ENCODE data around the gene FPGS.
A peak's percentile ranks its signal among the peaks of the same experiment; 100 is the strongest.

The FPGS gene

DNA sequence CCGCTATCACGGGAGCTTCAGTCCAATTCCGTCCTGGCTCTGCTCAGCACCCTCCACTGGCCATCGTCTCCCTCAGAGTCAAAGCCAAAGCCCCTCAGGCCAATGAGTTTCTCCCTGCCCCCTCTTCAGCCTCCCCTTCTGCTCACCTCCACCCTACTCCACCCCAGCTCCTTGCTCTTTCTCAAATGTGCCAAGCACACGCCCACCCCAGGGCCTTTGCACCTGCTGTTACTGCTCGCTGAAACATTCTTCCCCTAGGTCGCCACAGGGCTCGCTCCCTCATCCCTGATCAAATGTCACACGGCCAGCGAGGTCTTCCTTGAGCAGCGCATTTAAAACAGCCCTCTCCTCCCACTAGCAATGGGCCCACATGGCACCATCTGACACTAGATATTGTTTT lies 58.1 kb downstream of the FPGS start:
- no peak for DNase-seq (ENCODE audit: low spot score)

DNA sequence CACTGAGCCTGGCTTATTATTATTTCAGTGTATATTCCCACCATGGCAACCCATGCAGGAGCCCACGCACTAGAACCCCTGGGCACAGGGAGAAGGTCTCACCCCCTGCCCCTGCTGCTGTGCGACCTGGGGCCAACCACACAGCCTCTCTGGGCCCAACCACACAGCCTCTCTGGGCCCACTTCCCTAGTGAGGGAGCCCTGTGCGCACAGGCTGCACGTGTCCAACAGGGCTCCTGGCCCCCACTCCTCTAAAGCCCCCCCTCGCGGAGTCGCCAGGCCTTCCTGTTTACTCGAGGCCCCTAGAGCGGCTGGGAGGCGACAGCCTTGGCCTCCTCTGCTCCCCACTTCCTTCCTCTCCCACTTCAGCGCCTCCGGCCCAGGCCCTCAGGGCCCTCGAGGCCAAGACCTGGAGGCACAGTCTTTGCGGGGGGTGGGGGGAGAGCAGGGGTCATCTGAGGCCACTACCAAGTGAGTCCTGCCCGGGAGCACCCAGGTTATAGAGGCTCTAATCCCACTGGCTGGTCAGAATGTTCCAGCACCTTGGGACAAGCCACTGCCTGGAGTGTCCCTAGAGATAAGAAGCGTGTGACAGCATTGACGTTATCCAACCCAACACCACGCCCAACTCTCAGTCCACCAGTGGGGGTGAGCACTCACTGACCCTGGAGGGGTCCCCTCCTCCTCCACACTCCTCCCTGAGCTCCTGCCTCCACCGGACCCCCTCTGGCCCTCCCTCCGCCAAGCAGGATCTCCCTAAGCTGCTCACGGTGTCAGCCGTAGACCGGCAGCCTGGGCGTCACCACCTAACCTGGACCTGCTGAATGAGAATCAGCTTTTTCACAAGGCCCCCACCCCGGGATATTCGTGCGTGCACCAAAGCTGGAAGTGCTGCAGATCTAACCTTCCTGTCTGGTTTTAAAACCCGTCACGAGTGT lies 59.7 kb downstream of the FPGS start:
- peak; percentile 36 for DNase-seq (ENCODE audit: low spot score)

DNA sequence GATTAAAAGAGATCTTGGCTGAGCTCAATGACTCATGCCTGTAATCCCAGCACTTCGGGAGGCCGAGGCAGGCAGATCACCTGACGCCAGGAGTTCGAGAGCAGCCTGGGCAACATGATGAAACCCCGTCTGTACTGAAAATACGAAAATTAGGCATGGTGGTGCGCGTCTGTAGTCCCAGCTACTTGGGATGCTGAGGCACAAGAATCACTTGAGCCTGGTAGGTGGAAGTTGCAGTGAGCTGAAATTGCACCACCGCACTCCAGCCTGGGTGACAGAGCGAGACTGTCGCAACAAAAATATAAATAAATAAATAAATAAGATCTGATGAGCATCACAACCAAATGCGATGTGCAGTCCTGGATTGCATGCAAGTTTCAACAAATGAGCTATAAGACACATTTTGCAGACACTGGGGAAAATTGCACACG lies 60.5 kb downstream of the FPGS start:
- DNase-seq (ENCODE audit: low spot score), result no peak
